ENCODE data around the gene FGF2.
"Not testable (repeated sequence)": the region's sequence is repeated elsewhere in the genome, so short reads cannot be mapped to it uniquely, and the experiment has no call there.

Gene FGF2

DNA sequence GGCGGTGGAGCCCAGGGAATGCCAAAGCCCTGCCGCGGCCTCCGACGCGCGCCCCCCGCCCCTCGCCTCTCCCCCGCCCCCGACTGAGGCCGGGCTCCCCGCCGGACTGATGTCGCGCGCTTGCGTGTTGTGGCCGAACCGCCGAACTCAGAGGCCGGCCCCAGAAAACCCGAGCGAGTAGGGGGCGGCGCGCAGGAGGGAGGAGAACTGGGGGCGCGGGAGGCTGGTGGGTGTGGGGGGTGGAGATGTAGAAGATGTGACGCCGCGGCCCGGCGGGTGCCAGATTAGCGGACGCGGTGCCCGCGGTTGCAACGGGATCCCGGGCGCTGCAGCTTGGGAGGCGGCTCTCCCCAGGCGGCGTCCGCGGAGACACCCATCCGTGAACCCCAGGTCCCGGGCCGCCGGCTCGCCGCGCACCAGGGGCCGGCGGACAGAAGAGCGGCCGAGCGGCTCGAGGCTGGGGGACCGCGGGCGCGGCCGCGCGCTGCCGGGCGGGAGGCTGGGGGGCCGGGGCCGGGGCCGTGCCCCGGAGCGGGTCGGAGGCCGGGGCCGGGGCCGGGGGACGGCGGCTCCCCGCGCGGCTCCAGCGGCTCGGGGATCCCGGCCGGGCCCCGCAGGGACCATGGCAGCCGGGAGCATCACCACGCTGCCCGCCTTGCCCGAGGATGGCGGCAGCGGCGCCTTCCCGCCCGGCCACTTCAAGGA lies at the start of gene FGF2:
Gene FGF2 (plus strand): TSS at position 279 of the 705 bp plus-strand sequence. CDS start 344 bp downstream, at position 623.
- peak; percentile 81 for DNase-seq (ENCODE audit: low spot score)

DNA sequence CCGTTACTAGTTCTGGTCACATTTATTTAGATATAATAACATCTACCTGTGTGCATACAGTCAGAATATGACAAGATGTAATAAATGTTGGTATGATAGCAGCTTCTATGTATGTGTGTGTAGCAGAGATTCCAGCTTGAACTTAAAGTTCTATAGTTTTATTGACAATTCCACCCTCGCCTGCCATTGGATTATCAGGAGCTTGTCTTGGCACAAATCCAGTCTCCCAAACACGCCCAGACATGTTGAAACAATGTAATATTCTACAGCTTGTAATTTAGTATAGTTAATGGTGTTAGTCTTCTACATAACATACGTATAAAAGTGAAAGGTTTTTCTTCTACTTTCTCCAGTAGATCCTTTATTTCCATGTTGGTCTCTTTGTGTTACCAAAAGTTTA lies 49.7 kb upstream of the FGF2 start:
- no peak for DNase-seq (ENCODE audit: low spot score)

DNA sequence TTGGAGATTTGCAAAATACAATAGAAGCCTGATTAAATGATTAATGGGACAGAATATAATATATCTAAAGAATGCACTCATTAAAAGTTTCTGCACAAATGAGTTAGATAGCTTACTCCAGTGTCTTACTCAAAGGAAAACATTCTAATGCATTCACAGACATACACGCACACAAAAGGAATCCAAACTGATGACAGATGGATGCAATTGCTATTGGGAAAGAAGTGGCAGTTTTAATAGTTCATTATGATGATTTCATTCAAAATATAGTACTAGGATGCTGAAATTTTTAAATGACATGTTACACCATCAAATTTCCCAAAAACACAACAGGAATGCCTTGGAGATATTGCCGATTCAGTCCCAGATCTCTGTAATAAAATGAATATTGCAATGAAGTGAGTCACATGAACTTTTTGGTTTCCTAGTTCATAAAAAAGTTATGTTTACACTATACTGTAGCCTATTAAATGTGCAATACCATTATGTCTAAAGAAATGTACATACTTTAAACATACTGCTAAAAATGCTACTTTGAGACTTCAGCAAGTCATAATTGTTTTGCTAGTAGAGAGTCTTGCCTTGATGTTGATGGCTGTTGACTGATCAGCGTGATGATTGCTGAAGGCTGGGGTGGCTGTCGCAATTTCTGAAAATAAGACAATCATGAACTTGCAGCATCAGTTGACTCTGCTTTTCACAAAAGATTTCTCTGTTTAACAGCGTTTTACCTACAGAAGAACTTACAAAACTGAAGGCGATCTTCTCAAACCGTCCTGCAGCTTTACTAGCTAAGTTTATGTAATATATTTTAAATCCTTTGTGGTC lies 48.6 kb upstream of the FGF2 start:
- no peak for DNase-seq (ENCODE audit: low spot score)

DNA sequence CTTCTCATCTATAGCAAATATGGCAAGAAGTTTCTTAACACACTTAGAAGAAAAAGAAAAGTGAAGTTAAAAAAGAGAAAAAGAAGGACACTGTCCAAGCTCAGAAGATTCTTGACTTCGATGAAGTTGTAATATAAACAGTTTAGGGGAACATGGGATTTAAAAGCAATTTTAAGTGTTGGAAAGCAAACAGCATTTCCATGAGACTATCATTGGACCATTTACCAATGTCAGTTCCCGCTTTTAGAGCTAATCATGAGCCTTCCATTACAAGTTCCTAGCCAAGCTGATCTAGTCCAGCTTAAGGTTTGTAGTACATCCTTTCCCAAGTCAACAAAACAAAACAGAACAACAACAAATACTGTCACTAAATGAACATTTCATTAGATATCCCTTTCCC lies 45.1 kb upstream of the FGF2 start:
- DNase-seq (ENCODE audit: low spot score), result no peak

DNA sequence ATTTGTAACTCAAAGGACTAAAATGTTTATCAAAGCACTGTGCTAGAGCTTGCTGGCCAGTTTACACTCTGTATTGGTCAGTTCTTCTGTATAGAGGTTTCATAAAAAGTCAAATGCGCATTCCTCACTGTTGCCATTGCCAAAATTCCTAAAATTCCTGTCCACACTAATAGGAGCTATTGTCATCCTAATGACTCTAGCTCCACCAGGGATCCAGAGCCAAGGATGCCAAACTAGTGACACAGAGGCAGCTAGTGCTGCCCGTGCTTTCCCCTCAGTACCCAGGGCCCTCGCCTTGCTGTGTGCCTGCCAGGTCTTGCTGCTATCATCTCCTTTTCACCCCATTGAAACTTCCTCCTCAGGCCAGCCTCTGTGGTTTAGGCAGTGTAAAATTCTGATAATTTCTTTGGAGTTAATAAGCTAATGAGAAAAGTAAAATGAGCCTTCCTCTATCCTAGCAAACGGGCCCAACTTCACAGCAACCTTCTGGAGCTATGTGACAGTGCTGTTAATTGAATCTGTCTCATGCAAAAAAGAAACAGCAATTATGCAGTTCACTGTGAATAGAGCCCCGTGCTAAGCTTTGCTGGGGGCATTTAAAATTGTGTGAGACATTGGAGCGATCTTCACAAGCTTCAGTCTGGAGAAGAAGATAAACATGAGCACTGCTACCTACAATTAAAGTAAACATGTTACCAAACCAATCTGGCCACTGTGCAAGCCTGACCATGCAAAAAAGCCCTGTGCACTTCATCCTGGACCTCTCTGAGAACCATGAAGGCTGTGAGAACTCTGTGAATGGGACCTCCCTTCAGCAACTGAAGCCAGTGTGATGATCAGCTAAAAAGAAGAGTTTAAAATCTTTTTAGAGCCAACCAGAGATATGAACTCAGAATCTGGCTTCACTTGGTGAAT lies 43.1 kb upstream of the FGF2 start:
- DNase-seq (ENCODE audit: low spot score), result no peak

DNA sequence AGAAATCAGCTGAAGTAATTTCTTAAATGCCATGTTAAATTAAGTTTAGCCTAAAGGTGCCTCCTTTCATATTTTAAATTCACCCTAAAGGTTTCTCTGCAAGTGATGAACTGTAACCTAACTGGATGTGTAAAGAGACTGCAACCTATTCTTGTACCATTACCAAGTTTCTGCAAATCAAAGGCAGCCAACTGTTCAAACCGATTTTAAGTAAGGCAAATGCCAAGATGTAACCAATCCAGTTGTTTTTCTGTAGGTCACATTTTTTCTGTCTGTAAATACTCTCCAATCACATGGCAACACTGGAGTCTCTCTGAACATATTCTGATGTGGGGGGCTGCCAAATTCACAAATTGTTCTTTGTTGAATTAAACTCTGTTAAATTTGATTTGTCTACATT lies 42.4 kb upstream of the FGF2 start:
- no peak for DNase-seq (ENCODE audit: low spot score)

DNA sequence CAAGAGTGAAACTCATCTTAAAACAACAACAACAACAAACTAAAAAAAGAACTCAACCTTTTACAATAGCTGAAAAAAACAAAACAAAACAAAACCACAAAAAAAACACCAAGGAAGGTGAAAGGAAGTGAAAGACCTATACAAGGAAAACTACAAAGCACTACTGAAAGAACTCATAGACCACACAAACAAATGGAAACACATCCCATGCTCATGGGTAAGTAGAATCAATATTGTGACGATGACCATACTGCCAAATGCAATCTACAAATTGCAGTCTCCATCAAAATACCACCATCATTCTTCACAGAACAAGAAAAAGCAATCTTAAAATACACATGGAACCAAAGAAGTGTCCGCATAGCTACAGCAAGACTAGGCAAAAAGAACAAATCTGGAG lies 41.5 kb upstream of the FGF2 start:
- no peak for DNase-seq (ENCODE audit: low spot score)

DNA sequence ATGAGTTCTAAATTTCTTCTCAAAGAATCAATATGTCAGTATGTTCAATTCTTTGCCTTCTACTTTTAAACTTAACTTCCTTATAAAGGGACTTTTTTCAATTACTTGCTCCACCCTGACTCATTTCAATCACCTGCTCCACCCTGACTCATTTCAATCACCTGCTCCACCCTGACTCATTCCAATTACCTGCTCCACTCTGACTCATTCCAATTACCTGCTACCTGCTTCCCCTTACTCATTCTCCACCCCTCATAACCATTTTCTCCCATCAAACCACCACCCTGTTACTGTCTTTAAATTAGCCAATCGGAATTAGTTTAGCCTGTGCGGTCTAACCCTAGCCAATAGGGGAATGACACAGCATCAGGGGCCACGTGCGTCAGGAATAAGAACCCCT lies 40.3 kb upstream of the FGF2 start:
- DNase-seq (ENCODE audit: low spot score), result not testable (repeated sequence)

DNA sequence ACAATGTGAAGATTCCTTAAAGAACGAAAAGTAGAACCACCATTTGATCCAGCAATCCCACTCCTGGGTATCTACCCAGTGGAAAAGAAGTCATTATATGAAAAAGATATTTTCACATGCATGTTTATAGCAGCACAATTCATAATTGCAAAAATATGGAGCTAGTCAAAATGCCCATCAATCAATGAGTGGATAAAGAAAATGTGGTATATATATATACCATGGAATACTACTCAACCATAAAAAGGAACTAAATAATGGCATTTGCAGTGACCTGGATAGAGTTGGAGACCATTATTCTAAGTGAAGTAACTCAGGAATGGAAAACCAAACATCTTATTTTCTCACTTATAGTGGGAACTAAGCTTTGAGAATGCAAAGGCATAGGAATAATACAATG lies 39.7 kb upstream of the FGF2 start:
- not testable (repeated sequence) for DNase-seq (ENCODE audit: low spot score)

DNA sequence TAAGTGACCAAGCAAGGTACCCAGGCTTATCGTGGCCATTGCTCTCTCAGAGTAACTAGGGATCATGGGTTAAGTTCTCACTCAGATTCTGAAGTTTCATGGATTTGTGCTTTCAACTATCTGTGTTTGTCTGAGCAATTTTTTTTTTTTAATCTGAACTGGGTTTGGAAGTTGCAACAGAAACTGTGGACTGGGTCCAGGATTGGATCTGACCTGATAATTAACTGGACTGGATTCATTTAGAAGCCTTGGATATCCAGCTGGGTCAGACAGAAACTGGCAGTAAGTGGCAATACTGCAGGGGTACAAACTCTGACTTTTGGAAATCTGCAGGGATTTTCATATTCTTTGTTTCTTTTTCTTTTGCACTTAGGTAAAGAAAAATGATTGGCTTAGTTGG lies 38.7 kb upstream of the FGF2 start:
- DNase-seq (ENCODE audit: low spot score), result no peak

DNA sequence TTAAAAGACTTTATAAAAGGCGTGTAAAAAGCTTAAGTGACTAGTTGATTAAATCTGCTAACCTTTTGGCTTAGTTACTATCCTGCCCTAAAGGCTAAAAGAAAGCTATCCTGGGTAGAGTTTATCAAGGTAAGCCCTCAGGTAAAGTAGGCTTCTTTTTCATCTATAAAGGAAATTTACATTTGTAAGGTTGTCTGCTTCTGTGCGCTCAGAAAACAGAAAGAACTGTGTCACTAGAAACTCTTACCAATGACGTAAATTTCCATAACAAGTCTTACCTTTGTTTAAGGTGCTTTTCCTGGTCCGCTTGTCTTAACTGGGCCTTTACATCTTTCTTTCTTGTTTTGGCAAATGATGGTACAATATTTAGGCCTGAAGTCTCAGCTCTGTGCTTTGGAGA lies 37.7 kb upstream of the FGF2 start:
- DNase-seq (ENCODE audit: low spot score), result no peak

DNA sequence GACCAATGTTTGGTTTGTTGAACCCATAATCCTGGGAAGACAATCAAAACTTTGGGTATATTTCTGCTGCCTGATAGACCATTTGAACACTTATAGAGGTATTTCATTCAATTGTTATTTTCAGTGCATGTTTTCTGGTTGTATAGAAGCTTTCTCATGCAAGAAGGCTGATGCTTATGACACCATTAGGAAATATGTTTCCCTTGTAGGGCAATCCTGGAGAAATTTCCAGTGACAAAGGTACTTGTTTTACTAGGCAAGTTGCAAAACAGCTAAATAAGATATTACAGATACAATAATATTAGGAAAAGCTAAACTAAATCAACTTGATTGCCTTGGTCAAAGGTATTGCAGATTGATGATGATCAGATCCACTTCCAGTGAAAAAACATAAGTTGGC lies 32.8 kb upstream of the FGF2 start:
- no peak for DNase-seq (ENCODE audit: low spot score)

DNA sequence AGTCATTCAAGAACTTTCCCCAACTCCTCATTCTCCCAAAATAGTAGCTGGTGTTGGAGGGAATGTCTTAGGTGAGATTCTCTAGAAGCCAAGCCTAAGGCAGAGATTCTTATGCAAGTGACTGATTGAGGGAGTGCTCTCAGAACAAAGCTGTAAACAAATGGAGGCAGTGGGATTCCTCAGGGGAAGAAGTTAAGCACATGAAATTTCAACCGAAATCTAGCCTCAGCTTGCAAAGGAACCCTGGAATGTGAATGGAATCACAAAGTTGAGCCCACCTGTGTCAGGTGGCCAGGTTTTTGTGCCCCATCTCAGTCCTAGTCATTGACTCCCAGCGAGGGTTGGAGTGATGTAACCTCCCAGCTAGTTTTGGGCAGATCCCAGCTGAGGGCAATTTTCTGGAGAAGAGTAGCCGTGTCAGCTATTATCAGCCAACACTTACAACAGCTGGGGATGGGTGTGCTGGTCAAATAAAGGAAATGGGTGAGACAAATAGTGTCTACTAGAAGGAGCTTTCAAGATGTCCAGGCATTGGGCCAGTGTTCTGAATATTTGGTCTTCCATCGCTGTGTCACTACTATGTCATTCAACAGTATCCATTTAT lies 29.7 kb upstream of the FGF2 start:
- no peak for DNase-seq (ENCODE audit: low spot score)

DNA sequence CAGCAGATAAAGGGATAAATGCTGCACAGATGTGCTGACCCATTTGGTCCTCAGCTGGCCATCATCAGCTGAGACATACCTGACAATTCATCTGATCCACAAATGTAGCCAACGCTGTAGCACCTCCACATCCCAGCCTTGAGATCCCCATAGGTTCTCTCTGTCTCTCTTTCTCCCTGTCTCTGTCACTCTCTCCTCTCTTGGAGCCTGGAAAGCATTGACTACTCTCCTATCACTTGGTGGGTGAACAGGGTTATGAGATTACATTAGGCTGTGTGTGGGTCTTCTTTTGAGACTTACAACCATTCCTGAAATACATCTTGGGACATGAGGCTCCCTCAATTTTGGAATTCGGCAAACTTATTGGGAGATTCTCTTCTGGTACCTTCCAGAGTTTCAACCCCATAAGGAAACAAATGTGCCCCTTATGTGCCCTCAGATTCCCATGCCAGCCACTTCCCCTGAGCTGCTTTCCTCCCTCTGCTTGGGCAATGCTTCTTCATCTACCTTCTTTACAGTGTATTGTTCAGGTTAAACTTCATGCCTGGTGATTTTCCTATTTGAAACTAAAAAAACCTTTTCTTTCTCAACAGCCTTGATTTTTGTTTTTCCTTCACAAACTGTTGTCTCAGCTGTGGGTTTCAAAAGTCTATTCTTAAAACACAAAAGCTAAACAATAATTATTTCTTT lies 29.1 kb upstream of the FGF2 start:
- no peak for DNase-seq (ENCODE audit: low spot score)

DNA sequence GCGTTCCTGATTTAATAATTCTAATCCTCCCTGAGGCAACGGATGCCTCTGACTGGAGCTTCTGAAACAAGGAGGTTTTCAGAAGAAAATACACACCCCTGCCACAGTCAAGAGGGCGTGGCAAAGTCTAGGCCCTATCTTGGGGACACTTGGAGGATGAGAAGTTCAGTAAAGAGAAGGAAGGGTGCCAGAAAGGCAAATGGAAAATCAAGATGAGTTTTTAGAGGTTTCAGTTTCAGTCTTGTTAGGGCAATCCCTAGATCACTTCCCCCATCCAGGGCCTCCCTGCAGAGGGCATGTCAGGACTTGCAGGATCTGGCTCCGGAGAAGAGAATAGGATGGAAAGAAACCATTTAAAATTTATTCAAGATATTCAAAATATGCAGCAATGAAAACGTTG lies 28.5 kb upstream of the FGF2 start:
- peak; percentile 53 for DNase-seq (ENCODE audit: low spot score)

DNA sequence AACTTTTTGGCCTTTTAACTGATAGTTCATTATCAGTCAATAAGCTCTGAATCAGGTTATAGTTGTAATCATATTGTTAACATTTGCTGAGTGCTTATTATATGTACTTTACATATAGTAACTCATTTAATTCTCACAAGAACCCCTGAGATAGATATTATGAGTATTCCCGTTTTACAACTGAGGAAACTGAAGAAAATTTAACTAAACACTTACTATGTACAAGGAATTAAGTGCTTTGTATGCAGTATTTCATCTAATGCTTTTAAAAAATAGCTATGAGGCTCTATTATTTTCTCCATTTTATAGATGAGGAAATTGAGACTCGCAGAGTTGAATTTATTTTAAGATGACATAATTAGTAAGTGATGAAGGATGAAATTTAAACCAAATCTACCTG lies 27.7 kb upstream of the FGF2 start:
- no peak for DNase-seq (ENCODE audit: low spot score)

DNA sequence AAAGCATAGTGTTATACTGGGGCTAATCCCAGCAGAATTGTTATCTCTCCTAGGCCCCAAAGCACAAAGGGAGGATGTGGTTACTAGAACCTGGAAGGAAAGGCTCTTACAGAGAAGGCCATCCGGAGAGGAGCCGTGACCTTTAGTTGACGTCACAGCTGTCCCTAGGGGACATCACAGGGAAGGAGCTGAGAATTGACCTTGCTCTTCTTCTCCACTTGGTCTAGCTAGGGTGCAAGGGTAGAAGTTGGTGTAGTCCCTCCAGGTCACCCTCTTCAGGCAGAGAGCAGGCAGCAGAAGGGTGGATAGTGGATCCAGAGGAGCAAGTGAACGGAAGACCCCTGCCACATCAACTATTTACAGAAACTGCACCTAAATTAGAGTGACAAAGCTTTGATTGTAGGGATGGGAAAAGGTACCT lies 22.8 kb upstream of the FGF2 start:
- DNase-seq (ENCODE audit: low spot score), result no peak

DNA sequence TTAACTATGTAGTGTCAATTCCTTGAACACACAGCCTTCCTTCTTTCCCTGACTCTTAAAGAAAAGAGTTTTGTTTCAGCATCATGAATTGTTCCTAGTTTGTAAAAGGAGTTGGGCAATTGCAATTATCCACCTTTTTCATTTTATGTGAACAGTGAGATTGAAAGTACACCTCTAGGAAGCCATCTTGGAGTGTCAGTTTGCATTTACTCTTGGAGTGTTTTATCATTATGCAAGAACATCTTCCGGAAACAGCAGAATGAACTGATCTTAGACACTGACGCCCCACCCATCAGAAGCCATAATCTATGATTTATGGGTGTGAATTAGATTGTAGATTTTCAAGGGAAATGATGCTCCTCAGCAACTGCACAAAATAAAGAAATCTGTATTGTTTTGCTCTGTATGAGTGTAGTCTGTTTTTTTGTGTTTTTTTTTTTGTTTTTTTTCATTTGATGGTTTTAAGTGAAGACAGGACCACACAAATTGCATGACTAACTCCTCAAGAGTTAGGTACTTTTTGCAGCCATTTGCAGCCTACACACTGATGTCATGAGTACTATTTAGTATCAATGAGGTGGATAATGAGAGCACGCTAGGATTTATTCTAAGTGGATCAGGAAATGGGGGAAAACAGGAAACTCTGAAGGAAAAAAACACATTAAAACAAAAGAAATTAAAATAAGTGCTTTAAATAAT lies 19.5 kb upstream of the FGF2 start:
- no peak for DNase-seq (ENCODE audit: low spot score)

DNA sequence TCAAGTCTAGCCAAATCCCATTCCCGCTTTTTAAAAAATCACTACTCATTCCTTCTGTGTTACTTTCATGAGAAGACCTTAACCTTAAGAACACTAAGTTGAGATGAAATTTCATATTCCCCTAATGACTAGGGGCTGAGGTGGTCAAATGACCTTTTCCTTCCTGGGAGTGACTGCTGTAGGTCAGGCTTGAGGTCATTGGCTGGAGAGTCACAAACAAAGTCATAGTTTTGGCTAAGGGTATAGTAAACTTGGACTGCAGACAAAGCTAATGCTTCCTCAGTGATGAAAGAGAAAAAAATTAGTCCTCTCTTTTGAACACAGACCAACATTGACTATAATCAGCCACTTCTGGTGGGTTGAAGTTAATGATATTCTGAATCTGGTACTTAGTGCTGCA lies 16.0 kb upstream of the FGF2 start:
- DNase-seq (ENCODE audit: low spot score), result no peak

DNA sequence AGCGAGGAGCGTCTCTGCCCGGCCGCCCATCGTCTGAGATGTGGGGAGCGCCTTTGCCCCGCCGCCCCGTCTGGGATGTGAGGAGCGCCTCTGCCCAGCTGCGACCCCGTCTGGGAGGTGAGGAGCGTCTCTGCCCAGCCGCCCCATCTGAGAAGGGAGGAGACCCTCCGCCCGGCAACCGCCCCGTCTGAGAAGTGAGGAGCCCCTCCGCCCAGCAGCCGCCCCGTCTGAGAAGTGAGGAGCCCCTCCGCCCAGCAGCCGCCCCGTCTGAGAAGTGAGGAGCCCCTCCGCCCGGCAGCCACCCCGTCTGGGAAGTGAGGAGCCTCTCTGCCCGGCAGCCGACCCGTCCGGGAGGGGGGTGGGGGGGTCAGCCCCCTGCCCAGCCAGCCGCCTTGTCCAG lies 14.8 kb upstream of the FGF2 start:
- not testable (repeated sequence) for DNase-seq (ENCODE audit: low spot score)

DNA sequence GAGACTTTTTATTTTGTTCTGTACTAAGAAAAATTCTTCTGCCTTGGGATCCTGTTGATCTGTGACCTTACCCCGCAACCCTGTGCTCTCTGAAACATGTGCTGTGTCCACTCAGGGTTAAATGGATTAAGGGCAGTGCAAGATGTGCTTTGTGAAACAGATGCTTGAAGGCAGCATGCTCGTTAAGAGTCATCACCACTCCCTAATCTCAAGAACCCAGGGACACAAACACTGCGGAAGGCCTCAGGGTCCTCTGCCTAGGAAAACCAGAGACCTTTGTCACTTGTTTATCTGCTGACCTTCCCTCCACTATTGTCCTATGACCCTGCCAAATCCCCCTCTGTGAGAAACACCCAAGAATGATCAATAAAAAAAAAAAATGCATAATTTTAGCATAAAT lies 13.8 kb upstream of the FGF2 start:
- not testable (repeated sequence) for DNase-seq (ENCODE audit: low spot score)

Measured in D341Med (cell line).